SKM-1 treated with dmso at 0.1 percent for 144 hours (cell line): ENCODE measurements around the gene RAB26.
A peak's percentile ranks its signal among the peaks of the same experiment; 100 is the strongest.
"Not testable (repeated sequence)": the region's sequence is repeated elsewhere in the genome, so short reads cannot be mapped to it uniquely, and the experiment has no call there.

Experiments
- DNase-seq: peaks from one replicate; lab custom pipeline; 2025; ENCODE audit not compliant: unreplicated experiment; lab: John Stamatoyannopoulos, UW

The RAB26 gene

GRCh38 chr16:2147981-2148671 is at the start of gene RAB26:
Gene RAB26 (plus strand): TSS chr16:2148625. CDS start chr16:2148784, 159 bp downstream.
- peak; percentile 25 for DNase-seq

- DNase-seq, result not testable (repeated sequence)
Observed at GRCh38 chr16:2101581-2101980, 46.8 kb upstream of the RAB26 start.

- DNase-seq, result no peak
Observed at GRCh38 chr16:2102471-2102870, 46.0 kb upstream of the RAB26 start.

- not testable (repeated sequence) for DNase-seq
Observed at GRCh38 chr16:2104464-2104863, 44.0 kb upstream of the RAB26 start.

GRCh38 chr16:2105291-2105690 is 43.1 kb upstream of the RAB26 start:
- not testable (repeated sequence) for DNase-seq

- not testable (repeated sequence) for DNase-seq
Observed at GRCh38 chr16:2105769-2106168, 42.7 kb upstream of the RAB26 start.

- not testable (repeated sequence) for DNase-seq
Observed at GRCh38 chr16:2106211-2106610, 42.2 kb upstream of the RAB26 start.

GRCh38 chr16:2107121-2107790 is 41.2 kb upstream of the RAB26 start:
- not testable (repeated sequence) for DNase-seq

GRCh38 chr16:2107791-2108125 is 40.7 kb upstream of the RAB26 start:
- DNase-seq, result not testable (repeated sequence)

- not testable (repeated sequence) for DNase-seq
Observed at GRCh38 chr16:2108446-2109270, 39.8 kb upstream of the RAB26 start.

- DNase-seq, result not testable (repeated sequence)
Observed at GRCh38 chr16:2109271-2109580, 39.2 kb upstream of the RAB26 start.

- DNase-seq, result not testable (repeated sequence)
Observed at GRCh38 chr16:2109872-2110271, 38.6 kb upstream of the RAB26 start.

GRCh38 chr16:2110332-2111008 is 38.0 kb upstream of the RAB26 start:
- DNase-seq, result not testable (repeated sequence)

- not testable (repeated sequence) for DNase-seq
Observed at GRCh38 chr16:2111009-2111353, 37.4 kb upstream of the RAB26 start.

GRCh38 chr16:2111412-2112335 is 36.8 kb upstream of the RAB26 start:
- DNase-seq, result not testable (repeated sequence)

GRCh38 chr16:2112539-2113106 is 35.8 kb upstream of the RAB26 start:
- not testable (repeated sequence) for DNase-seq

GRCh38 chr16:2114225-2114624 is 34.2 kb upstream of the RAB26 start:
- DNase-seq, result not testable (repeated sequence)

GRCh38 chr16:2114885-2115590 is 33.4 kb upstream of the RAB26 start:
- DNase-seq, result not testable (repeated sequence)

- no peak for DNase-seq
Observed at GRCh38 chr16:2115591-2115973, 32.8 kb upstream of the RAB26 start.
